DOHH2 (cell line): ENCODE data around the gene HIVEP2.

Experiments
- EZH2phosphoT487 ChIP-seq: fragments of 200-600 bp; sonication (generic); IDR thresholded peaks from 2 replicates; pipeline ENCODE4 v1.6.1; 2017; ENCODE audit warnings: borderline replicate concordance, mild to moderate bottlenecking, antibody characterized with exemption, low read length, moderate library complexity, mixed read lengths
- TF ChIP-seq, protein P1 (sequence below): fragments of 200-600 bp; sonication (generic); IDR thresholded peaks from one replicate; pipeline ENCODE4 v1.5.1; 2014; ENCODE audit warnings: antibody characterized with exemption, mild to moderate bottlenecking, low read depth, low read length; ENCODE audit not compliant: poor library complexity, severe bottlenecking

- TF ChIP-seq, protein P1, sequence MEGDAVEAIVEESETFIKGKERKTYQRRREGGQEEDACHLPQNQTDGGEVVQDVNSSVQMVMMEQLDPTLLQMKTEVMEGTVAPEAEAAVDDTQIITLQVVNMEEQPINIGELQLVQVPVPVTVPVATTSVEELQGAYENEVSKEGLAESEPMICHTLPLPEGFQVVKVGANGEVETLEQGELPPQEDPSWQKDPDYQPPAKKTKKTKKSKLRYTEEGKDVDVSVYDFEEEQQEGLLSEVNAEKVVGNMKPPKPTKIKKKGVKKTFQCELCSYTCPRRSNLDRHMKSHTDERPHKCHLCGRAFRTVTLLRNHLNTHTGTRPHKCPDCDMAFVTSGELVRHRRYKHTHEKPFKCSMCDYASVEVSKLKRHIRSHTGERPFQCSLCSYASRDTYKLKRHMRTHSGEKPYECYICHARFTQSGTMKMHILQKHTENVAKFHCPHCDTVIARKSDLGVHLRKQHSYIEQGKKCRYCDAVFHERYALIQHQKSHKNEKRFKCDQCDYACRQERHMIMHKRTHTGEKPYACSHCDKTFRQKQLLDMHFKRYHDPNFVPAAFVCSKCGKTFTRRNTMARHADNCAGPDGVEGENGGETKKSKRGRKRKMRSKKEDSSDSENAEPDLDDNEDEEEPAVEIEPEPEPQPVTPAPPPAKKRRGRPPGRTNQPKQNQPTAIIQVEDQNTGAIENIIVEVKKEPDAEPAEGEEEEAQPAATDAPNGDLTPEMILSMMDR: no peak
- TF ChIP-seq EZH2phosphoT487: no peak
Observed at GRCh38 chr6:142897659-142898058, 47.3 kb downstream of the HIVEP2 start.
